NOMO-1 treated with dmso at 0.1 percent for 144 hours (cell line): ENCODE results near the gene ABHD16B.

Source experiments
- DNase-seq: peaks from one replicate; lab custom pipeline; 2025; ENCODE audit not compliant: unreplicated experiment; lab: John Stamatoyannopoulos, UW

ABHD16B gene

DNA sequence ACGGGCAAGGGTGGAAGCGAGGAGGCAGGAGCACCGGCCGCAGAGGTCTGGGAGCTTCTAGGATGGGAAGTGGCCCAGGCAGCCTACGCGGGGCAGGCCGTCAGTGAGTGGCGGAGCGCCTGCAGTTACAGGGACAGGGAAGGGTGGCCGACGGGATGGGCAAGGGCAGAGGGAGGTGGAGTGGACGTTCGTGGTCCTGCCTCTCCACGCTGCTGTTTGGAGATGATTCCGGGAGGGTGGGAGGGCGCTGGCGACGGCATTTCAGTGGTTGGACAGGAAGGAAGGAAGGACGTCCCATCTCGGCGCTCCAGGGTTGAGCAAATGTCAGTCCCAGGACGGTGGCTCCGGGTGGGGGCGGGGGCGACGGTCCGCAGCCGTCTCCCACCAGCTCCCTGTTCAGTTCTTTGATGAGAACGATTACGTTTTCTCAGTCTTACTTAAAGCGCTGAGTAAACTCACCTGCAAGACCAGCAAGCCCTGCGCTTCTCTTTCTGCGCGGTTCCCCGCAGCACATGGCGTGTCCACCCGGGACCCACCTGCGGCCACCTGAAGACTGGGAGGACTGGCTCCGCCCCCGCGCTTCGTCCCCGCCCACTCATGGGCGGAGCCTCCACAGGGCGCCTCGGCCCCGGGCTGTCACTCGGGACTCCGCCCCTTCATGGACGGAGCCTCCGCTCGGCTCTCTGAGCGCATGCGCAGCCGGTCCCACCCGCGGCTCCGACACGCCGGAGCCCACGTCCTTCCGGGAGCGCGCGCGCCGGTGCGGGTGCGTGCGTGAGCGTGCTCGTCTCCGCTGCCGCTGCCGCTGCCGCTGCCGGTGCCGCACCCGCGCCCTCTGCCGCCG is 33.3 kb downstream of the ABHD16B start, which contains the start of gene DNAJC5:
DNAJC5 (plus strand) TSS at position 769 of the 844 bp plus-strand sequence. CDS start 33,220 bp downstream, outside the sequence.
- DNase-seq, result peak; percentile 83

DNA sequence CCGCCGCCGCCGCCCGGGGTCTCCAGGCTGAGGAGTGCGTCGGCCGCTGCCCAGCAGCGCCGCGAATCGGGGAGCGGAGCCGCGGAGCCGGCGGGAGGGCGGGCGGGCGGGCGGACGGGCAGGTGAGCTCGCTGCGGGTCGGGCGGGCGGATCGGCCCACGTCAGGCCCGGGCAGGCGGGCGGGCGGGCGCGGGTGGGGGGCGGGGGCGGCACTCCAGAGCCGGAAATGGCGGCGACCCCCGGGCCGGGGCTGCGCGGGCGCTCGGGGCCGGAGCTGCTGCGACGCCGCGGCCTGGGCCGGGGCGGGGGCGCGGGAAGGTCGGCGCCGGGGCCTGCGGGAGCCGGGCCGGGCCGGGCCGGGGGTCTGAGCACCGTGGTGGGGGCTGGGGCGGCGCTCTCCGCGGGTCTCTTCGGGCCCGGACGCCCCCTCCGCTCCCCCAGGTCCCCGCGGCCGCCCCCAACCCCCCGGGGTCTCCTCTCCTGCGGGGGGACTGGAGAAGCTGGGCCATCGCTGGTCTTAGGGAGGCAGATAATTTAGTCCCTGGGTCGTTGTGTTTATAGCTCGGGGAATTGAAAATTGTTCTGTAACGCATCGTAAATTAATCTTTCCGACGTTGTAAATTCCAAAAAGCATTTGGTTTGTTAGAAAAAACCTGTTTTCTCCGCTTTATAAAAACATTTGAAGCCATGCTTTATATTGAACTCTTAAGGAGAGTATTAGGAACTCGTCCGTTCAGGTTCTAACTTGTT is 34.1 kb downstream of the ABHD16B start:
- DNase-seq, result no peak

GRCh38 chr20:63895952-63896263 is 34.6 kb downstream of the ABHD16B start:
- no peak for DNase-seq

GRCh38 chr20:63896264-63897105 is 35.2 kb downstream of the ABHD16B start:
- DNase-seq, result peak; percentile 39

GRCh38 chr20:63897978-63898561 is 36.8 kb downstream of the ABHD16B start:
- no peak for DNase-seq

- peak; percentile 62 for DNase-seq
These were observed 37.7 kb downstream of the ABHD16B start for GRCh38 chr20:63898882-63899558.

DNA sequence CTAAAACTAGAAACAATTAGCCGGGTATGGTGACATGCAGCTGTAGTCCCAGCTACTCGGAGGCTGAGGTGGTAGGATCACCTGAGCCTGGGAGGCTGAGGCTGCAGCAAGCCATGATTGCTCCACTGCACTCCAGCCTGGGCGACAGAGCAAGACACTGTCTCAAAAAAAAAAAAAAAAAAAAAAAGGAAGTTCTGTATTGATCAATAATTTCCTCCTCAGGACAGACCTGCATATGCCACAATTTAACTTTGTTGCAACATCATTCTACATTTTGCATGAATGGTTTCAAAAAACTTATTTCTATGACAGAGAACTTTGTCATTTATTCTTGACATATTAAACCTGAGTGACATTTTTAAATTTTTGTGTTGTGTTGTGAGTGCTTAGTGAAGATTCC is 39.1 kb downstream of the ABHD16B start:
- DNase-seq, result peak; percentile 62

GRCh38 chr20:63903796-63904561 is 42.7 kb downstream of the ABHD16B start:
- DNase-seq, result peak; percentile 70

GRCh38 chr20:63908008-63908682 is 46.8 kb downstream of the ABHD16B start:
- no peak for DNase-seq

- peak; percentile 49 for DNase-seq
These were observed 49.9 kb downstream of the ABHD16B start for GRCh38 chr20:63911176-63911575.
